ENCODE data around the gene E4F1.

The E4F1 gene

GRCh38 chr16:2277466-2278271, 54.3 kb downstream of the E4F1 start:
- no peak for DNase-seq

- DNase-seq: no peak
Measured at GRCh38 chr16:2278272-2278608, 54.8 kb downstream of the E4F1 start.

DNA sequence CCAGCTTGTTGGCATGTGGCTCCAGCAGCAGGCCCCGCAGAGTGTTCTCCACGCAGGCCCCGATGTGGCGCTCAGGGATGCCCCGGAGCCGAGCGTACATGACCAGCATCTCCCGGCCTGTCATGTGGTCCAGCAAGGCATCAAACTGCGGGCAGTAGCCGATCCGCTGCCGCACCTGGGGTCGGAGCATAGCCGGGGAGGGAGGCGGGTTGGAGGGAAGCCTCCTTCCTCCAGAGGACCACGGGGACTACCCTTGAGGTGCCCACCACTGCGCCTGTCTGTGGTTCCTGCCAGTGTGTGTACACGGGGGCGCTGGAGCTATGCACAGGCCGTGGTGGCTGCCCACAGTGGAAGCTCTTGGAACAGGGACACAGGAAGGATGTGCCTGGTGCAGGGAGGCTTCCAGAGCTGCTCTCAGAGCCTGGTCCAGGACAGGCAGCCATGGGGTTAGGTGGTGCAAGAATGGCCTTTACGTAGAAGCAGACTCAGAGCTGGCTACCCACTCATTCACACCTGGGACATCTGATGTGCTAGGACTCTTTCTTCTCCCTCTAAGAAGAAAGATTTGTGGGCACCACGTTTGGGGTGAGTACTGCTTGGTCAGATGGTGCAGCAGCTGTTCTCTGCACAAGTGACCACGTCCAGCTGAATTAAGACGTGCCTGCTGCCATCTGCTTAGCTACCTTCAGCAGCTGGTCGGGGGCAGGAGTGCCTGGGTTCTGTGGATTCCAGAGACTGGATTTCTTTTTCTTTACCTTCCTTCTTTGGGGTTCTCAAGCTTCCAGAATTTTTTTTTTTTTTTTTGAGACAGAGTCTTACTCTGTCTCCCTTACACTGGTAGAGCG, 55.8 kb downstream of the E4F1 start:
- no peak for DNase-seq

DNA sequence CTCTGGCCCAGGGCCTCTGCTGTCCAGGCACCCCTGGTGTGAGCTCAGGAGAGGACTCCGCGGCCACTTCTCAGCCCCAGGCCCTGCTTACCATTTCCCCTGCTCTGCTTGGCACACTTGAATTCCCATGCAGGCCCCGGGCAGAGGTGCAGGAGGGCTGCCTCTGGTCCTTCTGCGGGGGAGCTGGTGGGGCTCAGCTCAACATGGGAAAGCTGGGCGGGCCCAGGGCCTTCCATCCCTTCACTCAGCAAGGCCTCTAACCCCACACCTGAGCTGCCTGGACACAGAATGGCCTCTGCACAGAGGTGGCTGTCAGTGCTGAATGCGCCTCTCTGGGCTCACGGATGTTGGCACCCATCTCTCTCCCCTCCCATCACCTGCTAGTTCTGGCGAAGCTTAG, 57.1 kb downstream of the E4F1 start:
- DNase-seq: no peak

GRCh38 chr16:2280981-2281542, 57.7 kb downstream of the E4F1 start:
- DNase-seq: no peak

GRCh38 chr16:2282262-2282661, 58.9 kb downstream of the E4F1 start:
- DNase-seq: no peak

DNA sequence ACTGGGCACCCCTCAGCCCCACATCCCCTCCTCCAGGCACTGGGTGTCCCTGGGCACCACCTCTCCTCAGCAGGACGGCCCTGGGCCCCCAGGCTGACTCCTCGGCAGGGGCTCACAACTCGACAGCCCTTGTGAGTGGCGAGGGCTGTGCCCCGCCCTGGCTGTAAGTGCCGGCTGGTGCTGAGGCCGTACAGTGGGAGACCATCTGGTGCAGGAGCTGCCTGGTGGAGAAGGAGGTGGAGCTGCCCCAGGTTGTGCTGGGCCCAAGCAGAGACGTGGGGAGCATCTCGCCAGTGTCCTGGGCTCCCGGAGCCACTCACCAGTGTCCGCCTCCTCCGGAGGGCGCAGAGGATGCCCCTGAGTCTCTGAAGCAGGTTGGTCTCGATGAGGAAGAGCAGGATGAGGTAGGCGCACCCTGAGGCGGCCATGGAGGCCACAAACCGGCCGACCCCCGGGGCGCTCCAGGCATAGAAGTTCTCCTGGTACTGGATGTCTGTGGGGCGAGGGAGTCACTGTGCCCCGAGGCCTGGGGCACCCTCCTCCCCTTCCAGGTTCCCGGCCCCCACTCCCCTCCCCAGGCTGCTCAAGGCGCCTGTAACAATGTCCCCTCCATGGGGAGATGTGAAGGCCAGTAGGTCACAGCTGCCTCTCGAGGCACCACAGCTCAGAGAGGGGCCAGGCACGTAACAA, 59.6 kb downstream of the E4F1 start:
- DNase-seq: no peak

DNA sequence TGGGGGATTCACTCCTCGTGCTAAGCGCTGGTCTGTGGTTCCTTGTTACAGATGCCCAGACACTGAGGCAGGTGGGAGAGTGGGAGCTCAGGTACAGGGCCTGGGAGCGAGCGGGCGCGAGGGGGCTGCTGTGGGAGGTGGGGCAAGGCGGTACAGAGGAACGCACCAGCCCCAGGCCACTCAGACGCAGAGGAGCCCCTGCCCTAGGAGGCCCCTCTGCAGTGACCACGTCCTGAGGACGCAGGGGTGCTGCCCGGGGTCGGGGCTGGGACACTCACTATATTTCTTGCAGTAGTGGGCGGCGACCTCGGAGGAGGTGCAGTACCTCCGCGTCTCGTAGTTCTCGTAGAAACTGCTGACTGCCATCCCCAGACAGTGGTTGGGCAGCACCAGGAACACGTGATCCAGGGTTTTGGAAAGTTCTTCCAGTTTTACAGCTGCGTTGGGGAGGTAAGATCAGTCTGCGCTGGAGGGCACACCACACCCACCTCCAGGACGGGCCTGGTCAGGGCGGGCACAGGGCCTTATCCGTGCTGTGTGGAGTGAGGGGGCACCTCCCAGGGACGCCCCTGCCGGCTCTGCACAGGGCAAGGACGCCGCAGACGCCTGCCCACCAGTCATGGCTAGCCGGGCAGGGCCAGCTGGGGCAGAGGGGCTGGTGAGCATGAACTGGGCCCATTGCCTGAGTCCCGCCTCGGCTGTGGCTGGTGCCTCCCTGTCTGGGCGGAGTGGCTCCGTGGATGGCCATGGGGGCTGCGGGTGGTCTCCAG, 60.8 kb downstream of the E4F1 start:
- no peak for DNase-seq

DNA sequence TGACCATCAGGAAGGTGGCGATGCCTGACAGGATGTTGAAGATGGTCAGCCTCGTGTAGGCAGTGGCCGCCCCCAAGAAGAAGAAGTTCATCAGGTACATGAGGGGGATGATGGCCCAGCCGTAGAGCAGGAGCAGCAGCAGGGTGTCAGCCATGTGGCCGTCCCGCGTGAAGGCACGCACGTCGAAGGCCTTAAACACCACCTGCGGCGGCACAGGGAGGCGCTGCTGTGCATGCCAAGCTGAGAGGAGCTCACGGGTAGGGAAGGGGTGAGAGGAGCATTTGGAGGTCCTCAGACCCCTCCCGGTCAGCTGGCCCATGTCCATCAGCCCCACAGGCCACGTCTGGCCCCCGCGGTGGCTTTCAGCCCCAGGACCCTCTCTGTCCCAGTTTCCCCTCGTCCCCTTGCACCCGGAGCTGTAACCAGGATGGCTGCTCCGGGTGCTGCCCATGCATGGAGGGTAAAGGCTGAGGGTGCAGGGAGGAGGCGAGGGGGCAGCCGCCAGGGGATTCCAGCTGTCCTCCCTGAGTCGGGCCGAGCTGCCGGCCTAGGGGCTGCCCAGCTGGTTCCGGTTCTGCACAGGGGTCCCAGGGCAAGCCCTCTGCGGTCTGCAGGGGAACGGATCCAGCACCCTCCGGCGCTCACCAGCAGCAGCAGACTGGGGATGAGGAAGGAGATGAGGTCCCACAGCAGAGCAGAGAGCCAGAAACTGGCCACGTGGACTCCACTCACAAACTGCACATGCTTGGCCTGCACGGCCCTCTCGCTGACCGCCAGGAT, 61.6 kb downstream of the E4F1 start:
- no peak for DNase-seq
